Muscle of arm (tissue), 12 donors: ENCODE measurements around the gene YIPF6. TPM values are rescaled to one million over a fixed set of nuclear protein-coding genes. Genes with fewer than 3 reads are reported as not detected.

Experiments used
- polyA plus RNA-seq, 12 donors: library from polyadenylated mRNA; unstranded; fragments of 120-200 nt; gene quantifications; one replicate each; pipeline ENCODE4 v1.2.1, GENCODE V29; 2013; ENCODE audit not compliant: insufficient read length in 12 of 12

Gene YIPF6
- polyA plus RNA-seq, 12 donors = 19.3 to 41.0 (median 33.1) TPM; not detected in 1

Other genes starting within 250 kb of the YIPF6 start
- 10 to 100 TPM in 11 of 12 donors, not detected in 1; 14.2 to 40.8 (median 17.9) TPM for gene OPHN1, start 65.6 kb upstream of the YIPF6 start, polyA plus RNA-seq
- gene STARD8, start 148.6 kb downstream of the YIPF6 start, polyA plus RNA-seq = 10 to 100 TPM in 10 of 12 donors, 1 to 10 TPM in 1, not detected in 1; 7.7 to 27.7 (median 14.6) TPM